DLD1 (cell line): ENCODE results near the gene GAPT.
"Not testable (repeated sequence)": the region's sequence is repeated elsewhere in the genome, so short reads cannot be mapped to it uniquely, and the experiment has no call there.

Source experiments
- in situ Hi-C: cut with HindIII; loops from 2 replicates; pipeline ENCODE4 v1.10.0; 2017; ENCODE audit warnings: low sequenced_read_pairs

GAPT gene

GRCh38 chr5:58499941-58500340, 8.7 kb downstream of the GAPT start:
- in situ Hi-C loops = no loop called here

DNA sequence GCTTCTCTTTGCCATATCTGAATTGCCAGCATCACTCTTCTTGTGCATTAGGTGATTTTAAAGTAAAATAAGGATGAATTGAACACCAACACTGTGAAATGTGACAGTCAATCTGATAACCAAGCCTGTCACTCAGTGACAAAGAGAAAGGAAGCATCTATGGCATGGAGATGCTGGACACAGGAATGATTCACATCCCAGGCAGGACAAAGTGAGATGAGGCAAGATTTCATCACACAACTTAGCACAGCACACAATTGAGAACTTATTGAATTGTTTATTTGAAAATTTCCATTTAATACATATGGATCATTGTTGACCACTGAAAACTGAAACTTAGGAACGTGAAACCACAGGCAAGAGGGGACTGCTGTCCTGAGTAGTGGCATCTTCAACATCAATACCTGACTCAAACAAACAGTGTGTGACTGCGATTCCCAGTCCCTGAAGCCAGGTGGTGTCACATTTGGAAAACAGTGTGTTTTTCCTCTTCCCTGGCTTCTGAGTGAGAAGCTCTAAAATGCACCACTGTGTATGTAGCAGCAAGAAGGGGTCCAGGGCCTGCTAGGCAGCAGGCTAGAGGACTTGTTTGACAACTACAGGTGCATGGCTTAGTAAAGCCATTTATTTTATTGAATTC, 10.7 kb downstream of the GAPT start:
- in situ Hi-C loops = no loop called here

DNA sequence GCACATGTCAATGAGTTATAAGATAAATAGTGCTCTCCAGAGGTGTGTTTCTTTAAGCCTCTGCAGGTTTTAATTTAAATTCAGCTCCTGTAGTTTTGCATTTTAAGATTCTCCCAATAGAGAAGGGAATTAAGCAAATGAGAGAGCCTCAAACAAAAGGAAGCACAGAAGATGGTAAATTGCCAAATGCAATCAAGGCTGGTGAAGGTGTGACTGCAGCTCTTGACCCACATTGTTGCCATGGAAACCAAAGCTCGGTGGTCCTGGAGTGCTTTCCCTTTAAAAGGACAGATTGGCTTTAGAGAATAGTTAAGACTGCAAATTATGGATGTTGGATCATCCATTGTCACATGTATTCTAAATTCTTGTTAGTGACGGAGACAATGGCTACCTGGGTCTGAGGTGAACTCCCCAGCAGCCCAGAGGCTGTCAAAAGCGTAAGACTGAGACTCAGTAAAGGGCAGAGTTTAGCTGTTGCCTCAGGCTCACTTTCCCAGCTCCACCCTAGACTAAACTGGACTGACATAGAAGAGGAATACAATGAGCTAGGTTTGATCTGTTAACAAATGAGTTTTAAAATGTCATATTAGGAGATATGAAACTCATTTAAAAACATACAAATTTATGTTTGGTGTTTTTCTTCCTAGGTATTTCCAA, 12.3 kb downstream of the GAPT start:
- in situ Hi-C loops = no loop called here

DNA sequence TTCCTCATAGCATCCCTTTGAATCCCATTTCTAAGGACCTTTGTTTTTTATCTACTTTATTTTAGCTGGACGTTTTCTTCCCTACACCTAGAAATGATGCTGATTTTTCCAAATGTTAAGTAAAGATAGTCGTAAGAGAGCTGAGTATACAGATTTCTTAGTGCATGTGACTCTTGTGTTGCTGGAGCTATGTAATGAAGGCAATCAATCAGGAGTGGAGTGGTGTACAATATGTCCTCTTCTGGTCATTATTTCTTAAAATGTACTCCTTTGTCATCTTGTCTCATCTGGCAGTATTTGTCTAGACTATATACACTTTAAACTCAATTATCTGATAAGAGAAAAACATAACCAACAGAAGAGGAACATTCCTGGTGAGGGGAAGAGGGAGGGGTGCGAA, 13.5 kb downstream of the GAPT start:
- in situ Hi-C loops = no loop called here

- in situ Hi-C loops = no loop called here
Measured at GRCh38 chr5:58505502-58505901, 14.3 kb downstream of the GAPT start.

DNA sequence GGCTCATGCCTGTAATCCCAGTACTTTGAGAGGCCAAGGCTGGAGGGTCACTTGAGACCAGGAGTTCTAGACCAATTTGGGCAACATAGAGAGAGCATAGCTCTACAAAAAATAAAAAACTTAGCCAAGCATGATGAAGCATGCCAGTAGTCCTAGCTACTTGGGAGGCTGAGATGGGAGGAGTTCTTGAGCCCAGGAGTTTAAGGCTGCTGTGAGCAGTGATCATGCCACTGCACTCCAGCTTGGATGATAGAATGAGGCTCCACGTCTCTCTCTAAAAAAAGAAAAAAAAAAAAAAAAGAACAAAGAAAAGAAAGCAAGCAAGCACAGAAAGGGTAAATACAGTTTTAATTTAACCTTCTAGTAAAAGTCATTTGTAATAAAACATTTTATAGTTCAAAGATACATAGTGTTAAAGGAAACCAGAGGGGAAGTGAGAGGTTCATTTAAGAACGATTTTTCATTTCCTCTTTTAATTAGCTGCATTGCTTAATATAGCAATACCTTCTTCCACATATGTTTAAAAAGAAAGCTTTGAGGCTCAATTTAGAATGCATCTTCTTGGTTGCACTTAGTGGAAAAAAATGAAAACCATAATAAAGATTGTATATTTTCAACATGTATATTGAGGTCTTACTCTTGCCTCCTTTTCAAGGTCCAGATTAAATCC, 14.9 kb downstream of the GAPT start:
- in situ Hi-C loops = no loop called here

GRCh38 chr5:58507715-58508114, 16.5 kb downstream of the GAPT start:
- in situ Hi-C loops = no loop called here

- in situ Hi-C loops = no loop called here
Measured at GRCh38 chr5:58517198-58517597, 26.0 kb downstream of the GAPT start.

GRCh38 chr5:58523956-58524355, 32.7 kb downstream of the GAPT start:
- in situ Hi-C loops = no loop called here

DNA sequence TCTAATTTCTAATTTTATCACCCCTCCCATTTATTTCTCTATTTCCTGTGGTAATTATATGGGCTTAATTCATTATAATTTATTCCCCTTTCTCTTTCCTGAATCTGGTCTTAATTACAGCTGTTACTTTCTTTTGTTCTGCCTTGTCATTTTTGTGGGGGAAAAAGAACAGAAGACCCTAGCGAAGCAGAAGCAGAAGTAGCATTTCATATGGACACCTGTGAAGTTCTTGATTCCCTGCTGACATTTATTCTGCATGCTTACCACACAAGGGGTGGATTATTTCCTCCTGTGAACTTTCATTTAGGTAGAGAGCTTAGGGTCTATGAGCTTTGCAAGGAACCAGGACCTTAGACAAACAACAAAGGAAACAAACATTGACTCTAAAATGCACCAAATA, 33.3 kb downstream of the GAPT start:
- in situ Hi-C loops = no loop called here

- in situ Hi-C loops = no loop called here
Measured at GRCh38 chr5:58530942-58531490, 39.8 kb downstream of the GAPT start.

GRCh38 chr5:58541935-58542334, 50.7 kb downstream of the GAPT start:
- in situ Hi-C loops = not testable (repeated sequence)

DNA sequence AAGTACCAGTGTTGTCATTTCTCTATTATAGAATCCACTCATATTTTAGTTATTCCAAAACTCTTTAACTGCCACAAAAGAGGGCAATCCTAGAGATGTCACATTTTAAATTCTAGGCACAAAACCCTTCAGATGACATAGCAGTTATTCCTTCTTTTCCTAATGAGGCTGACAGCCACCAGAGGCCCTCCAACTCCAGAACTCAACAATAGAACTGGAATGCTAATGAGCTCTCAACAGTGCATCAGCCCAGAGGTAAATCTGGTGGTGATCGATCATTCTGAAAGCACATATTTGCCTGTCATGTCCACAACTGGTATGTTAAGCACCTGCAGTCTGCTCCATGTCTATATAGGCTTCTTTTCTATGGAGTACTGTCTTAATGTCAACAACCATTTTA, 51.5 kb downstream of the GAPT start:
- in situ Hi-C loops = no loop called here

DNA sequence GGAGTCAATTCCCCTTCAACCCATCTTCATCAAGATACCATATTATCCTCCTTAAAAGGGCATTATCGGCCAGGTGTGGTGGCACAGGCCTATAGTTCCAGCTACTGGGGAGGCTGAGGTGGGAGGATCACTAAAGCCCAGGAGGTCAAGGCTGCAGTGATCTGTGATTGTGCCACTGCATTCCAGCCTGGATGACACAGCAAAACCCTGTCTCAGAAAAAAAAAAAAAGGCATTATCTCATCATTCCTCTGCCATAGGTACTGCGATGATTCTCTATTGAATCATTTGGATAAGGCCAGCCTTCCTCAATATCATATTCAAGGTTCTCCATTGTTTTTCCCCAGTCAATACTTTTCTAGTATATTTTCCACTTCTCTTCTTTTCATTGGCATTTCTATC, 52.5 kb downstream of the GAPT start:
- in situ Hi-C loops = no loop called here

DNA sequence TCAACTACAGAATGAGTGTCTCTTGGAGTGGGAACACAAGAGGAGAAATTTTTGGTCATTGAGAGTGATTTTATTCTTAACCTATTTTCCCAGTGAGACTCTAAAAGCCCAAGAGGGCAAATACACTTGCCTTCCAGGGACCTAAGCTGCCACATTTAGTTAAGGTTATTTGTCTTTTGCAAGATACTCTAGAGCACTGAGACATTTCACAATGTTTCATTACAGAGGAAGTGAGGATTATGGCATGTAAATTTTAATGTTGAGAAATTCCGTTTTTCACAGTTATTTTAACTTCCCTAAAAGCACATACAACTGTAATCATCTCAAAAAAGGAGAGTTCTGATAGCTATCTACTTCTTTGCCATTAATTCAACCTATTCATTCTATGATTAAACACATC, 53.0 kb downstream of the GAPT start:
- in situ Hi-C loops = no loop called here

DNA sequence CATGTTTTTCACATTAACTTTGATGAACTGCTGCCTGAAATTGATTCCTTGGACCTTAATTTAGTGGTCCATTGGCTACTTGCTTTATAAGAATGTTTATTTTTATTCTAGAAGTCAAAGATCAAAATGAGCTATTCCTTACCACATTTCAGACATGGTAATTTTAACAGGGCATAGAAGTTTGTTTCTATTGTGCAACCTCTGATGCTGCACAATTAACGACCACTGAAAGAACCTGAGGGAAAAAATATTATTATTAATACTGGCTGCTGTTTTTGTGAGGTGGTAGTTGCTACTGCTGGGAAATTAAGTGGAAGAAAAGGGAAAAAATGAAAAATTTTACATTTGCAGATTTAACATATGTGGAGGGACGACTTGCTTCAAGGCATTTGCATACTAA, 53.7 kb downstream of the GAPT start:
- in situ Hi-C loops = no loop called here

- in situ Hi-C loops = no loop called here
Measured at GRCh38 chr5:58545912-58546311, 54.7 kb downstream of the GAPT start.
